Dendritic cell treated with granulocyte-macrophage colony-stimulating factor and Interleukin-4, amounts not matched to agents 40 ng/mL and 50 ng/mL, for 4 days (primary cell): ENCODE results near the gene OVAAL.

Experiments used
- H3K27ac Mint-ChIP-seq: one replicate; pipeline ENCODE4 v1.8.0; 2022; ENCODE audit warnings: mild to moderate bottlenecking, mixed read lengths
- H3K27me3 Mint-ChIP-seq: one replicate; pipeline ENCODE4 v1.8.0; 2022; ENCODE audit warnings: mild to moderate bottlenecking, mixed read lengths
- H3K36me3 Mint-ChIP-seq: one replicate; pipeline ENCODE4 v1.8.0; 2022; ENCODE audit warnings: low read depth, mixed read lengths
- H3K4me1 Mint-ChIP-seq: one replicate; pipeline ENCODE4 v1.8.0; 2022; ENCODE audit warnings: low read depth, mixed read lengths
- H3K4me3 Mint-ChIP-seq: one replicate; pipeline ENCODE4 v1.8.0; 2022; ENCODE audit warnings: mild to moderate bottlenecking, moderate library complexity, mixed read lengths
- H3K9me3 Mint-ChIP-seq: one replicate; pipeline ENCODE4 v1.8.0; 2022; ENCODE audit warnings: mixed read lengths
- intact Hi-C: fragments of 100-400 bp; cut with micrococcal nuclease; formaldehyde crosslinking; loops from one replicate; pipeline ENCODE4 v1.15.0; 2022

Gene OVAAL

DNA sequence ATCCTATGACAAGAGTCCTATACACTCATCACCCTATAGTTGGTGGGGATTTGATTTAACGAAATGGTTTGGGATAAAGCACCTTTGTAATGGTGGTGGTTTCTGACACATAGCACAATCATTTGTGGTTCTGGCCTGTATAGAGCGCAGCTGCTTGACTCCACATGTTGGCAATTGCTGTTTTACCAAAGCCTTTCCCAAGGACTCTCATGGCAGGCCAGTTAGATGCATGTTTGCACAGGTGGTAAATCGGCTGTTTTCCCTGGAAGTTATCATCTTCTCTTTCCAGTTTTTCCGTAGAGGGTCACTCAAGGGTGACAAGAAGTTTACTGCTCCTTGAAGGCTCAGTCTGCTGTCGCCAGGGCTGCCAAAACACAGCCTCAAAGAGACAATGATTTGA lies 56.0 kb downstream of the OVAAL start:
- H3K27me3 Mint-ChIP-seq: no peaks in the 10 kb centered on the region
- intact Hi-C loops: no loop called here
- no peaks in the 10 kb centered on the region for H3K36me3 Mint-ChIP-seq
- no peak overlapping the region for H3K27ac Mint-ChIP-seq
- peaks cover 14% of the 10 kb centered on the region for H3K4me1 Mint-ChIP-seq
- no peak overlapping the region for H3K4me3 Mint-ChIP-seq
- H3K9me3 Mint-ChIP-seq: no peaks in the 10 kb centered on the region

DNA sequence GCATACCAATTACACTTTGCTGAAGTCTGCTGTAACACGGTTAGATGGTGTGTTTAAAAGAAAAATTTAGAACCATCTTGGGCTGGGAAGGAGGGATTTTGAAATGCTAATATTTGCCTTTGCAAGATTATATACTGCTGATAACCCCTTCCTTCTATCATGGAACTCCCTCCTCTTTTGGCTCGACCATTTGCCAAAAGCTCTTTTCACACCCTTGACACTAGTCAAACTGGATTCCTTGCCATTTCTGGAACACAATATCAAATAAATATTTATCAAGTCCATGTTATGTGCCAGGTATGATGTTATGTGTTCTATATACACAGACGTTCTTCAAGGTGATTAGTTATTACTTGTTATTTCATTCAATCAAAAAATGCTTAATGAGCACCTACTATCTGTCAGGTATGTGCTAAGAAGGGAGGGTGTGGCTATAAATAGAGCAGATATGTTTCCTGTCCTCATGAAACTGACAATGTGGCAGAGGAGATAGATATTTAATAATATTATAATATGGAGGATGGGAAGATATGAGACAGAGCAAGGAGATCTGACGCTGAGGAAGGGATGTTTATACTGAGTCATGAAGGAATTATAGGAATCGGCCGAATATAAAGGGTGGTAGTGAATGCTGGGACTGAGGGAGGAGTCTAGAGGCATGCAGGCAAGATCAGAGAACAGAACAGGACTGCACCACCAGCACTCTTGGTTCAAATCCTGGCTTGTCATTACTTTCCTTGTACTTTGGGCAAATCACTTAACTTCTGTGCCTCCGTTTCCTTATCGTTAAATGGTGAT lies 56.9 kb downstream of the OVAAL start:
- intact Hi-C loops: no loop called here
- H3K4me3 Mint-ChIP-seq: no peak overlapping the region
- no peak overlapping the region for H3K27ac Mint-ChIP-seq
- no peaks in the 10 kb centered on the region for H3K27me3 Mint-ChIP-seq
- no peaks in the 10 kb centered on the region for H3K9me3 Mint-ChIP-seq
- H3K4me1 Mint-ChIP-seq: peaks cover 10% of the 10 kb centered on the region
- H3K36me3 Mint-ChIP-seq: no peaks in the 10 kb centered on the region
